A549 (cell line): ENCODE data around the gene ABHD12B. TPM values are rescaled to one million over a fixed set of nuclear protein-coding genes. Genes with fewer than 3 reads are reported as not detected.

Experiments
- ATAC-seq, 2 experiments: fragments of 200-7000 bp in 1 of 2; fragments of >200 bp in 1 of 2; cut with Nextera tagmentation in 1 of 2; cut with Tn5 transposase in 1 of 2; 3 replicates each; pipeline versions ENCODE4 v1.8.0 to v1.9.1; 2018 to 2020; ENCODE audit warnings: mild to moderate bottlenecking in 1 of 2, moderate library complexity in 1 of 2
- CTCF ChIA-PET: fragments of 300-600 bp; sonication (Branson Sonifier 250); formaldehyde crosslinking; extraction: SDS; loops from one replicate; lab custom pipeline; 2021; ENCODE audit warnings: antibody characterized with exemption, inconsistent platforms; lab: Yijun Ruan, JAX
- POLR2A ChIA-PET: fragments of 350-600 bp; formaldehyde crosslinking; extraction: SDS; loops from one replicate; lab custom pipeline; 2021; ENCODE audit warnings: antibody characterized with exemption, inconsistent platforms; lab: Yijun Ruan, JAX
- DNase-seq, 2 experiments: peaks; one replicate each; pipeline versions ENCODE4 v3.0.0 to v3.0.0-alpha.2; 2011 to 2016; ENCODE audit warnings: low read depth in 1 of 2, low spot score in 1 of 2
- FAIRE-seq: peaks from 2 replicates; lab custom pipeline; 2011; peaks lifted over from hg19 to GRCh38; lab: Jason Lieb, UNC
- H3K27ac ChIP-seq, 2 experiments: fragments of >200 bp; sonication (Bioruptor Twin); formaldehyde crosslinking; 3 replicates each; pipeline ENCODE4 v1.5.1; 2016 to 2017
- H3K4me1 ChIP-seq: fragments of >200 bp; sonication (Bioruptor Twin); formaldehyde crosslinking; 3 replicates; pipeline ENCODE4 v1.6.1; 2016
- H3K4me2 ChIP-seq: fragments of >200 bp; sonication (Bioruptor Twin); formaldehyde crosslinking; 3 replicates; pipeline ENCODE4 v1.6.1; 2016
- H3K4me3 ChIP-seq: fragments of >200 bp; sonication (Bioruptor Twin); formaldehyde crosslinking; 3 replicates; pipeline ENCODE4 v1.5.1; 2016
- H3K9me3 ChIP-seq: fragments of >200 bp; sonication (Bioruptor Twin); formaldehyde crosslinking; 3 replicates; pipeline ENCODE4 v1.6.1; 2016
- BCL3 ChIP-seq: fragments of >200 bp; sonication (Bioruptor Twin); formaldehyde crosslinking; IDR thresholded peaks from 3 replicates; pipeline ENCODE4 v1.6.1; 2016
- CBX8 ChIP-seq: fragments of 200-600 bp; sonication (generic); IDR thresholded peaks from 2 replicates; pipeline ENCODE4 v1.6.1; 2016
- E2F6 ChIP-seq: IDR thresholded peaks from 2 replicates; pipeline ENCODE4 v1.6.1; 2012; ENCODE audit warnings: low read depth, borderline replicate concordance
- EHF ChIP-seq: fragments of 250-450 bp; sonication (Bioruptor Pico); IDR thresholded peaks from 2 replicates; pipeline ENCODE4 v1.5.0; 2020; ENCODE audit warnings: mild to moderate bottlenecking
- EHMT2 ChIP-seq: fragments of 200-600 bp; sonication (generic); IDR thresholded peaks from 2 replicates; pipeline ENCODE4 v1.6.1; 2016; ENCODE audit warnings: antibody characterized with exemption, low read depth, mild to moderate bottlenecking, moderate library complexity
- ELK1 ChIP-seq: fragments of 150-350 bp; IDR thresholded peaks from 2 replicates; pipeline ENCODE4 v1.6.1; 2014; ENCODE audit warnings: low read depth, mild to moderate bottlenecking, low read length
- EP300 ChIP-seq, 2 experiments: fragments of >200 bp; sonication (Bioruptor Twin); formaldehyde crosslinking; IDR thresholded peaks; 2 replicates in 1 of 2; 3 replicates in 1 of 2; pipeline ENCODE4 v1.6.1; 2016 to 2017
- FOXS1 ChIP-seq: fragments of 250-450 bp; sonication (Bioruptor Pico); IDR thresholded peaks from 2 replicates; pipeline ENCODE4 v1.5.0; 2020; ENCODE audit warnings: mild to moderate bottlenecking, moderate library complexity
- HES2 ChIP-seq: fragments of >200 bp; sonication (Bioruptor Twin); formaldehyde crosslinking; IDR thresholded peaks from 2 replicates; pipeline ENCODE4 v1.6.1; 2016
- HEYL ChIP-seq: fragments of 250-450 bp; sonication (Bioruptor Pico); IDR thresholded peaks from 2 replicates; pipeline ENCODE4 v1.8.0; 2021; ENCODE audit warnings: mild to moderate bottlenecking, moderate library complexity
- HMGXB4 ChIP-seq: fragments of 250-450 bp; sonication (Bioruptor Pico); IDR thresholded peaks from 2 replicates; pipeline ENCODE4 v1.5.0; 2021; ENCODE audit warnings: mild to moderate bottlenecking, moderate library complexity, borderline replicate concordance
- HOXA7 ChIP-seq: fragments of 250-450 bp; sonication (Bioruptor Pico); IDR thresholded peaks from 2 replicates; pipeline ENCODE4 v1.5.0; 2020; ENCODE audit warnings: mild to moderate bottlenecking, moderate library complexity
- JUN ChIP-seq, 2 experiments: fragments of >200 bp; sonication (Bioruptor Twin); formaldehyde crosslinking; IDR thresholded peaks; 2 replicates in 1 of 2; 3 replicates in 1 of 2; pipeline ENCODE4 v1.6.1; 2016 to 2017
- KDM1A ChIP-seq: fragments of 200-600 bp; sonication (generic); IDR thresholded peaks from 2 replicates; pipeline ENCODE4 v1.6.1; 2016; ENCODE audit warnings: low read depth, mild to moderate bottlenecking
- NPAS2 ChIP-seq: fragments of 250-450 bp; sonication (Bioruptor Pico); IDR thresholded peaks from 2 replicates; pipeline ENCODE4 v1.8.0; 2022; ENCODE audit warnings: mild to moderate bottlenecking, moderate library complexity, borderline replicate concordance
- POLR2AphosphoS2 ChIP-seq: conservative IDR thresholded peaks from 2 replicates; pipeline ENCODE4 v1.6.1; 2012; ENCODE audit warnings: low read length, improper control_type of control experiment, inconsistent platforms
- RAD21 ChIP-seq, 2 experiments: fragments of >200 bp in 1 of 2; sonication (Bioruptor Twin) in 1 of 2; formaldehyde crosslinking in 1 of 2; IDR thresholded peaks in 1 of 2; conservative IDR thresholded peaks in 1 of 2; 2 replicates in 1 of 2; 3 replicates in 1 of 2; pipeline ENCODE4 v1.6.1; 2012 to 2018; ENCODE audit warnings: inconsistent platforms in 1 of 2
- RCOR1 ChIP-seq: fragments of 150-350 bp; IDR thresholded peaks from 2 replicates; pipeline ENCODE4 v1.6.1; 2014; ENCODE audit warnings: antibody characterized with exemption, low read length, low read depth
- REST ChIP-seq: fragments of 200-600 bp; sonication (generic); IDR thresholded peaks from 2 replicates; pipeline ENCODE4 v1.6.1; 2016; ENCODE audit warnings: antibody characterized with exemption, mild to moderate bottlenecking, moderate library complexity
- ZC3H11A ChIP-seq: fragments of 450-650 bp; IDR thresholded peaks from 2 replicates; pipeline ENCODE4 v1.6.1; 2014; ENCODE audit warnings: antibody characterized with exemption, mild to moderate bottlenecking
- WGBS: methylation state at CpG from one replicate; pipeline ENCODE4 v1.1.6; 2017; ENCODE audit errors: missing lambda C conversion rate; 5-methylcytosine and 5-hydroxymethylcytosine counted together
- polyA plus RNA-seq, 4 experiments: library from polyadenylated mRNA; depleted of rRNA in 3 of 4; stranded (reverse); fragments of >200 nt; fragmentation: RNase III in 1 of 4; extraction: RNeasy Plus Mini Kit Qiagen cat#74134 plus additional on column Dnase treatment in 1 of 4; gene quantifications; 2 replicates in 3 of 4; 3 replicates in 1 of 4; pipeline ENCODE4 v1.2.3, GENCODE V29; 2011 to 2017

Gene ABHD12B
- polyA plus RNA-seq, 2 of the 4 experiments (the other 2 are of a cell fraction) = not detected

GRCh38 chr14:50875359-50876070, 3.7 kb downstream of the ABHD12B start (continued):
- TF ChIP-seq CBX8 = no peak
- TF ChIP-seq JUN (IDR thresholded peaks at IDR 0.05) = no peak
- TF ChIP-seq HEYL (CRISPR knock-in tag) = no peak

GRCh38 chr14:50882932-50883826, 11.3 kb downstream of the ABHD12B start:
- FAIRE-seq (no peak), DNase-seq (no peak), ATAC-seq (no peak)
- Histone ChIP-seq H3K4me1 (no peaks in the 10 kb centered on the region), H3K4me2 (no peak overlapping the region), H3K9me3 (no peaks in the 10 kb centered on the region), H3K27ac (no peak overlapping the region), H3K4me3 (no peak overlapping the region)
- WGBS = 74% methylated on average over 8 of the region's 8 CpGs
- POLR2A ChIA-PET = no interaction called here
- TF ChIP-seq EP300 (IDR thresholded peaks at IDR 0.05) = no peak
- no peak for TF ChIP-seq POLR2AphosphoS2
- TF ChIP-seq KDM1A = no peak
- TF ChIP-seq EHMT2 = no peak
- no peak for TF ChIP-seq CBX8
- no peak for TF ChIP-seq REST
- TF ChIP-seq FOXS1 (CRISPR knock-in tag) = no peak
- TF ChIP-seq BCL3 = no peak
- TF ChIP-seq ZC3H11A = no peak
- TF ChIP-seq NPAS2 (CRISPR knock-in tag) = no peak
- no peak for TF ChIP-seq EHF (CRISPR knock-in tag)
- TF ChIP-seq E2F6 = no peak
- TF ChIP-seq HOXA7 = no peak
- no peak for TF ChIP-seq RCOR1
- TF ChIP-seq ELK1 = no peak
- no peak for TF ChIP-seq RAD21 (conservative IDR thresholded peaks at IDR 0.05 in 1 of 2, IDR thresholded peaks at IDR 0.05 in 1 of 2)
- TF ChIP-seq HMGXB4 (CRISPR knock-in tag) = no peak
- no peak for TF ChIP-seq HES2
- CTCF ChIA-PET = interaction anchor here (0.6 to 2.6 kb wide), 6 partner anchors 11 to 341 kb away, joined by 3 to 12 read pairs (median 3); partner anchors contain the start of gene ABHD12B
